ENCODE results near the gene MTFR1L.
"Not testable (repeated sequence)": the region's sequence is repeated elsewhere in the genome, so short reads cannot be mapped to it uniquely, and the experiment has no call there.

The MTFR1L gene

GRCh38 chr1:25836695-25837094, 16.9 kb downstream of the MTFR1L start:
- no peak overlapping the region for H3K4me3 ChIP-seq (ENCODE audit: low read depth, low read length)
- TF ChIP-seq MAX (IDR thresholded peaks at IDR 0.05; ENCODE audit: low read depth, low read length) = no peak
- TF ChIP-seq CTCF (IDR thresholded peaks at IDR 0.05; ENCODE audit: low read depth, low read length) = no peak
- TF ChIP-seq POLR2A (IDR thresholded peaks at IDR 0.05; ENCODE audit: extremely low read depth, insufficient read length) = no peak
- no peak for TF ChIP-seq MYC (IDR thresholded peaks at IDR 0.05; ENCODE audit: low read depth, low read length)
- DNase-seq (ENCODE audit: low read depth) = no peak

GRCh38 chr1:25837262-25837875, 17.6 kb downstream of the MTFR1L start:
- TF ChIP-seq MAX (IDR thresholded peaks at IDR 0.05; ENCODE audit: low read depth, low read length) (no peak), CTCF (IDR thresholded peaks at IDR 0.05; ENCODE audit: low read depth, low read length) (peak; percentile 14)
- H3K4me3 ChIP-seq (ENCODE audit: low read depth, low read length) = no peak overlapping the region
- DNase-seq (ENCODE audit: low read depth) = no peak

- not testable (repeated sequence) for H3K4me3 ChIP-seq (ENCODE audit: low read depth, low read length); DNase-seq (ENCODE audit: low read depth)
Measured at GRCh38 chr1:25839808-25840207, 20.1 kb downstream of the MTFR1L start.

- no peak overlapping the region for H3K4me3 ChIP-seq (ENCODE audit: low read depth, low read length)
- no peak for DNase-seq (ENCODE audit: low read depth)
Measured at GRCh38 chr1:25843483-25843882, 23.7 kb downstream of the MTFR1L start.

GRCh38 chr1:25844536-25845337, 25.0 kb downstream of the MTFR1L start:
- no peak overlapping the region for H3K4me3 ChIP-seq (ENCODE audit: low read depth, low read length)
- no peak for TF ChIP-seq MAX (IDR thresholded peaks at IDR 0.05; ENCODE audit: low read depth, low read length)
- TF ChIP-seq POLR2A (IDR thresholded peaks at IDR 0.05; ENCODE audit: extremely low read depth, insufficient read length) = no peak
- DNase-seq (ENCODE audit: low read depth) = no peak

More at GRCh38 chr1:25843483-25843882, 23.7 kb downstream of the MTFR1L start:
- TF ChIP-seq CTCF (IDR thresholded peaks at IDR 0.05; ENCODE audit: low read depth, low read length) (no peak), POLR2A (IDR thresholded peaks at IDR 0.05; ENCODE audit: extremely low read depth, insufficient read length) (no peak), MAX (IDR thresholded peaks at IDR 0.05; ENCODE audit: low read depth, low read length) (no peak), MYC (IDR thresholded peaks at IDR 0.05; ENCODE audit: low read depth, low read length) (no peak)

- DNase-seq (ENCODE audit: low read depth) = no peak
- no peak overlapping the region for H3K4me3 ChIP-seq (ENCODE audit: low read depth, low read length)
- TF ChIP-seq MAX (IDR thresholded peaks at IDR 0.05; ENCODE audit: low read depth, low read length) = no peak
- TF ChIP-seq CTCF (IDR thresholded peaks at IDR 0.05; ENCODE audit: low read depth, low read length) = no peak
- TF ChIP-seq MYC (IDR thresholded peaks at IDR 0.05; ENCODE audit: low read depth, low read length) = no peak
- TF ChIP-seq POLR2A (IDR thresholded peaks at IDR 0.05; ENCODE audit: extremely low read depth, insufficient read length) = no peak
Measured at GRCh38 chr1:25845664-25846063, 25.9 kb downstream of the MTFR1L start.
